ENCODE results near the gene FNDC3B.

DNA sequence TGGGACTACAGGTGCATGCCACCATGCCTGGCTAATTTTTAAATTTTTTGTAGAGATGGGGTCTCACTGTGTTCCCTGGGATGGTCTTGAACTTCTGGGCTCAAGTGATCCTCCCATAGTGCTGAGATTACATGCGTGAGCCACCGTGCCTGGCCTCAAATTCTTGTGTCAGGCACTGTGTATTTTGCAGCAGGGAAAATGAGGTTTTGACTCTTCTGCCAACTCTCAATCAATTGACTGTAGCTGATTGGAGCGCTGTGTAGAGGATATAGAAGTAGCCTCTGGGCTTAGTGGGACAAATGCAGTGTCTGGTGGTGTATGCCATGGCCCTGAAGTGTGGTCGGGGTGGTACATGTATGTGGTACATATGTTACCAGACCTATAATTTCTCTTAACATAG, 152.3 kb downstream of the FNDC3B start:
- TF ChIP-seq, protein P1, sequence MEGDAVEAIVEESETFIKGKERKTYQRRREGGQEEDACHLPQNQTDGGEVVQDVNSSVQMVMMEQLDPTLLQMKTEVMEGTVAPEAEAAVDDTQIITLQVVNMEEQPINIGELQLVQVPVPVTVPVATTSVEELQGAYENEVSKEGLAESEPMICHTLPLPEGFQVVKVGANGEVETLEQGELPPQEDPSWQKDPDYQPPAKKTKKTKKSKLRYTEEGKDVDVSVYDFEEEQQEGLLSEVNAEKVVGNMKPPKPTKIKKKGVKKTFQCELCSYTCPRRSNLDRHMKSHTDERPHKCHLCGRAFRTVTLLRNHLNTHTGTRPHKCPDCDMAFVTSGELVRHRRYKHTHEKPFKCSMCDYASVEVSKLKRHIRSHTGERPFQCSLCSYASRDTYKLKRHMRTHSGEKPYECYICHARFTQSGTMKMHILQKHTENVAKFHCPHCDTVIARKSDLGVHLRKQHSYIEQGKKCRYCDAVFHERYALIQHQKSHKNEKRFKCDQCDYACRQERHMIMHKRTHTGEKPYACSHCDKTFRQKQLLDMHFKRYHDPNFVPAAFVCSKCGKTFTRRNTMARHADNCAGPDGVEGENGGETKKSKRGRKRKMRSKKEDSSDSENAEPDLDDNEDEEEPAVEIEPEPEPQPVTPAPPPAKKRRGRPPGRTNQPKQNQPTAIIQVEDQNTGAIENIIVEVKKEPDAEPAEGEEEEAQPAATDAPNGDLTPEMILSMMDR (IDR thresholded peaks at IDR 0.05; ENCODE audit: extremely low read depth in 1 of 2, insufficient read depth in 1 of 2, low read depth in 1 of 2, low read length in 2 of 2): no peak
- TF ChIP-seq MYC (IDR thresholded peaks at IDR 0.05; ENCODE audit: low read depth, low read length) (no peak), POLR2A (IDR thresholded peaks at IDR 0.05; ENCODE audit: low read depth, low read length) (no peak), FOS (IDR thresholded peaks at IDR 0.05; ENCODE audit: borderline replicate concordance, insufficient read depth, low read length) (no peak), POLR2AphosphoS5 (IDR thresholded peaks at IDR 0.05; ENCODE audit: insufficient read depth, low read depth, low read length) (no peak)
